WERI-Rb-1 (cell line): ENCODE results near the gene MTUS2.

ENCODE experiments used
- DNase-seq: peaks from one replicate; pipeline ENCODE4 v3.0.0-alpha.2; 2020
- H3K27ac ChIP-seq: fragments of 250-450 bp; sonication (Bioruptor Pico); 2 replicates; pipeline ENCODE4 v1.5.1; 2020; ENCODE audit warnings: mild to moderate bottlenecking, moderate library complexity
- H3K27me3 ChIP-seq: fragments of 250-450 bp; sonication (Bioruptor Pico); 2 replicates; pipeline ENCODE4 v1.5.1; 2021; ENCODE audit warnings: mild to moderate bottlenecking, low read depth, moderate library complexity; ENCODE audit not compliant: insufficient read depth, severe bottlenecking
- H3K36me3 ChIP-seq: fragments of 250-450 bp; sonication (Bioruptor Pico); 2 replicates; pipeline ENCODE4 v1.5.1; 2020; ENCODE audit warnings: mild to moderate bottlenecking, moderate library complexity
- H3K4me3 ChIP-seq: 2 replicates; pipeline ENCODE4 v1.5.1; 2011; ENCODE audit warnings: low read depth, mild to moderate bottlenecking, control low read depth, low read length
- H3K9me3 ChIP-seq: fragments of 250-450 bp; sonication (Bioruptor Pico); 2 replicates; pipeline ENCODE4 v1.5.1; 2021; ENCODE audit warnings: mild to moderate bottlenecking, moderate library complexity; ENCODE audit not compliant: severe bottlenecking
- CTCF ChIP-seq: IDR thresholded peaks from 2 replicates; pipeline ENCODE4 v1.5.1; 2011; ENCODE audit warnings: low read depth, mild to moderate bottlenecking, control low read depth, inconsistent platforms, low read length

The MTUS2 gene

GRCh38 chr13:29519921-29520320 is 699.8 kb downstream of the MTUS2 start:
- no peak for TF ChIP-seq CTCF
- Histone ChIP-seq H3K27me3 (no peaks in the 10 kb centered on the region), H3K27ac (no peak overlapping the region), H3K4me3 (no peak overlapping the region), H3K9me3 (no peaks in the 10 kb centered on the region), H3K36me3 (peaks cover 6% of the 10 kb centered on the region; the same call in 1 of the 2 replicates)
- no peak for DNase-seq

- no peak overlapping the region for H3K27ac ChIP-seq
- H3K9me3 ChIP-seq, result no peaks in the 10 kb centered on the region
- no peak for DNase-seq
- H3K36me3 ChIP-seq, result peaks cover 6% of the 10 kb centered on the region; the same call in 1 of the 2 replicates
- H3K27me3 ChIP-seq, result no peaks in the 10 kb centered on the region
- no peak for TF ChIP-seq CTCF
- no peak overlapping the region for H3K4me3 ChIP-seq
Measured at GRCh38 chr13:29520671-29521070, 700.5 kb downstream of the MTUS2 start.

DNA sequence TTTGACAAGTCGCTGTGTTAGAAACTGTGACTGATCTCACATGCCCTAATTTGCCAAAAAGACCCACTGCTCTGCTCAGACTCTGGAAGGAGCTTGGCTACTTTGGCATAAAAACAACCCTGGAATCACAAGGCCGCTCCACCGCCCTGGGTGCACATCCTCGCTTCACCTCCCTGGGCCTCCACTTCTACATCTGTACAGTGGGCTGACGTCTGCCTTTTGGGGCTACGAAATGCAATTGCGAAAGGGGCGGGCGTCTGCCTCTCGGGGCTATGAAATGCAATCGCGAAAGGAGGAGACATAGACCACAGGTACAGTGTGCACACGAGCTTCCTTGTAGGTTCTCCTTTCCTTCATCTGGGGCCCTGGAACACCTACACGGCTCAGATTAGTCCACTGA is 701.2 kb downstream of the MTUS2 start:
- Histone ChIP-seq H3K36me3 (peaks cover 6% of the 10 kb centered on the region; the same call in 1 of the 2 replicates), H3K9me3 (no peaks in the 10 kb centered on the region), H3K27ac (no peak overlapping the region), H3K4me3 (no peak overlapping the region), H3K27me3 (no peaks in the 10 kb centered on the region)
- no peak for TF ChIP-seq CTCF
- DNase-seq, result no peak

DNA sequence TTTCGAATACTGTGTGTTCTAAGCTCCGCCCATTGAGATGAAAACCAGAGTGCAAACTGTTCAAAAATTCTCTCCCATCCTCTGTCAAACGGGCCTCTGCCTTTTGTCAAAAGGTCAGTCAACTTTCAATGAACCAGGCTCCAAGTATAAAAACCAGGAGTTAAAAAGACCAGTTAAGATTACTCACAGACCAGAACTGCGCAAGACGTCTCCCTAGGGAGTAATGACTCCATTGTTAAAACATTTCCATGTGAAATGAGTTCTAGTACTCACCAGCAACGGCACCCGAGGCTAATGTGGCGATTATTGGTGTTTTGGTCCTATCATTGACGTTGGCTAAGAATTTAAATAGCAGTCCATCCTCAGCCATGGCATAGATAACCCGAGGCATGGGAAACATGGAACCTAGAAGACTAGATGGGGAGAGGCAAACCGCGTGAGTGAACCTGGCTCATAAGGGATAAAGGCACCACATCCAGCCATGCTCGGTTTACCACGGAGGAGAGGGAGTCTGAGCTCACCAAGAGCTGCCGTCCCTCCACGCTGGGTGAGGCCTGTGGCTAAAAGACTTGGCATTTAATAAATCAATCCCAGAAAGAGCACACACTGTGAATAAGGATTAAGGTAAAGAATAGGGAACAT is 702.0 kb downstream of the MTUS2 start:
- Histone ChIP-seq H3K4me3 (no peak overlapping the region), H3K27ac (no peak overlapping the region), H3K27me3 (no peaks in the 10 kb centered on the region), H3K36me3 (peaks cover 6% of the 10 kb centered on the region; the same call in 1 of the 2 replicates), H3K9me3 (no peaks in the 10 kb centered on the region)
- no peak for DNase-seq
- no peak for TF ChIP-seq CTCF

- H3K27ac ChIP-seq, result no peak overlapping the region
- DNase-seq, result no peak
- no peak overlapping the region for H3K4me3 ChIP-seq
- TF ChIP-seq CTCF, result no peak
- peaks cover 6% of the 10 kb centered on the region; the same call in 1 of the 2 replicates for H3K36me3 ChIP-seq
- H3K9me3 ChIP-seq, result no peaks in the 10 kb centered on the region
- no peaks in the 10 kb centered on the region for H3K27me3 ChIP-seq
Measured at GRCh38 chr13:29523199-29523961, 703.2 kb downstream of the MTUS2 start.
